HG02840 (cell line): ENCODE results near the gene DLEC1.

ENCODE experiments used
- ATAC-seq: cut with Tn5 transposase; IDR thresholded peaks from one replicate; pipeline ENCODE4 v1.9.1; 2021; ENCODE audit warnings: mild to moderate bottlenecking, moderate library complexity, moderate number of reproducible peaks; ENCODE audit not compliant: unreplicated experiment, low FRiP score

The DLEC1 gene

GRCh38 chr3:38167591-38167990 lies 128.6 kb downstream of the DLEC1 start:
- ATAC-seq = no peak

GRCh38 chr3:38168151-38169026 lies 129.4 kb downstream of the DLEC1 start:
- no peak for ATAC-seq

- no peak for ATAC-seq
These were observed 130.0 kb downstream of the DLEC1 start for GRCh38 chr3:38169027-38169317.

- ATAC-seq = no peak
These were observed 131.7 kb downstream of the DLEC1 start for GRCh38 chr3:38170722-38171121.

GRCh38 chr3:38171622-38172021 lies 132.6 kb downstream of the DLEC1 start:
- ATAC-seq = no peak
